GM10847 (cell line): ENCODE measurements around the gene ZIK1.

ENCODE experiments used
- POLR2A ChIP-seq: IDR thresholded peaks from 2 replicates; pipeline ENCODE4 v1.6.1; 2011; ENCODE audit not compliant: insufficient read length; ENCODE audit errors: extremely low read depth

Gene ZIK1

GRCh38 chr19:57583521-57584416, at the start of gene ZIK1:
ZIK1 (plus strand) TSS chr19:57584145; CDS start chr19:57584357, 212 bp downstream.
- no peak for TF ChIP-seq POLR2A

GRCh38 chr19:57537953-57538547, 45.9 kb upstream of the ZIK1 start:
- TF ChIP-seq POLR2A = no peak

- no peak for TF ChIP-seq POLR2A
These were observed 37.4 kb upstream of the ZIK1 start for GRCh38 chr19:57546513-57546912.

GRCh38 chr19:57552432-57552831, 31.5 kb upstream of the ZIK1 start:
- no peak for TF ChIP-seq POLR2A

- no peak for TF ChIP-seq POLR2A
These were observed 26.3 kb upstream of the ZIK1 start for GRCh38 chr19:57557659-57558058.

GRCh38 chr19:57558525-57558924, 25.4 kb upstream of the ZIK1 start:
- TF ChIP-seq POLR2A = no peak

- no peak for TF ChIP-seq POLR2A
These were observed 24.9 kb upstream of the ZIK1 start for GRCh38 chr19:57559008-57559403.

- peak; percentile 67 for TF ChIP-seq POLR2A
These were observed 24.4 kb upstream of the ZIK1 start, which contains the start of gene ZNF550 for GRCh38 chr19:57559404-57560025. ZNF550 (minus strand) TSS chr19:57559863; CDS start chr19:57559682, 181 bp downstream.

- TF ChIP-seq POLR2A = no peak
These were observed 23.9 kb upstream of the ZIK1 start for GRCh38 chr19:57560049-57560491.

- no peak for TF ChIP-seq POLR2A
These were observed 20.4 kb upstream of the ZIK1 start for GRCh38 chr19:57563547-57563946.

- no peak for TF ChIP-seq POLR2A
These were observed 17.3 kb upstream of the ZIK1 start for GRCh38 chr19:57566396-57567265.

GRCh38 chr19:57570707-57571106, 13.2 kb upstream of the ZIK1 start:
- TF ChIP-seq POLR2A = no peak

GRCh38 chr19:57572415-57572947, 11.5 kb upstream of the ZIK1 start:
- TF ChIP-seq POLR2A = no peak

- TF ChIP-seq POLR2A = no peak
These were observed 7.3 kb upstream of the ZIK1 start for GRCh38 chr19:57576661-57577060.
